Smooth muscle cell (in vitro differentiated cells): Measurements from ENCODE around the gene SHISAL1. TPM values are rescaled to one million over a fixed set of nuclear protein-coding genes. Genes with fewer than 3 reads are reported as not detected.

Experiments
- DNase-seq: peaks from one replicate; lab custom pipeline; 2025; ENCODE audit not compliant: unreplicated experiment; lab: John Stamatoyannopoulos, UW
- H2AFZ ChIP-seq: fragments of 200-600 bp; sonication (generic); 2 replicates; pipeline ENCODE4 v1.6.0; 2016; ENCODE audit warnings: antibody characterized with exemption, low read depth, mild to moderate bottlenecking
- H3F3A ChIP-seq: fragments of 200-600 bp; sonication (generic); 2 replicates; pipeline ENCODE4 v1.6.0; 2017; ENCODE audit warnings: antibody characterized with exemption, low read depth
- H3K27ac ChIP-seq: fragments of 200-600 bp; sonication (generic); 2 replicates; pipeline ENCODE4 v1.5.1; 2016; ENCODE audit warnings: low read depth, mild to moderate bottlenecking
- H3K27me3 ChIP-seq: fragments of 200-600 bp; sonication (generic); 2 replicates; pipeline ENCODE4 v1.6.1; 2016; ENCODE audit warnings: low read depth, mild to moderate bottlenecking
- H3K36me3 ChIP-seq: fragments of 200-600 bp; sonication (generic); 2 replicates; pipeline ENCODE4 v1.5.1; 2016; ENCODE audit warnings: low read depth
- H3K4me1 ChIP-seq: fragments of 200-600 bp; sonication (generic); 2 replicates; pipeline ENCODE4 v1.5.1; 2016; ENCODE audit warnings: low read depth
- H3K4me2 ChIP-seq: fragments of 200-600 bp; sonication (generic); 2 replicates; pipeline ENCODE4 v1.6.0; 2016; ENCODE audit warnings: mild to moderate bottlenecking
- H3K4me3 ChIP-seq: fragments of 200-600 bp; sonication (generic); 2 replicates; pipeline ENCODE4 v1.5.1; 2016; ENCODE audit warnings: mild to moderate bottlenecking
- H3K79me2 ChIP-seq: fragments of 200-600 bp; sonication (generic); 2 replicates; pipeline ENCODE4 v1.6.0; 2016; ENCODE audit warnings: low read depth, mild to moderate bottlenecking
- H3K9ac ChIP-seq: fragments of 200-600 bp; sonication (generic); 2 replicates; pipeline ENCODE4 v1.6.0; 2016; ENCODE audit warnings: low read depth
- H3K9me3 ChIP-seq: fragments of 200-600 bp; sonication (generic); replicated peaks from 2 replicates; pipeline ENCODE4 v1.5.1; 2016; ENCODE audit warnings: low read depth
- H4K20me1 ChIP-seq: fragments of 200-600 bp; sonication (generic); 2 replicates; pipeline ENCODE4 v1.6.0; 2016; ENCODE audit warnings: low read depth
- CTCF ChIP-seq: fragments of 200-600 bp; sonication (generic); IDR thresholded peaks from 2 replicates; pipeline ENCODE4 v1.5.1; 2017; ENCODE audit warnings: borderline replicate concordance, mild to moderate bottlenecking, antibody characterized with exemption; ENCODE audit not compliant: insufficient read depth, poor library complexity, severe bottlenecking
- WGBS: methylation state at CpG from one replicate; pipeline ENCODE4 v1.1.7; 2016; ENCODE audit warnings: low lambda C conversion rate; 5-methylcytosine and 5-hydroxymethylcytosine counted together
- polyA plus RNA-seq: library from polyadenylated mRNA; unstranded; fragments of >200 nt; fragmentation: Nextera tagmentation; extraction: Ambion mirVana; gene quantifications from 2 replicates; pipeline ENCODE4 v1.2.1, GENCODE V29; 2016
- total RNA-seq: library from RNA; depleted of rRNA; stranded (reverse); fragments of >200 nt; gene quantifications from 2 replicates; pipeline ENCODE4 v1.2.3, GENCODE V29; 2014

SHISAL1 gene
- total and polyA plus RNA-seq, 2 experiments from 2014 or later: 0.78 to 1.9 TPM

- Histone ChIP-seq H2AFZ (no peak overlapping the region), H4K20me1 (no peaks in the 10 kb centered on the region), H3K27ac (peak overlapping the region; percentile 24), H3K36me3 (no peaks in the 10 kb centered on the region), H3K4me2 (no peak overlapping the region), H3K9ac (no peak overlapping the region), H3F3A (no peaks in the 10 kb centered on the region), H3K9me3 (no peaks in the 10 kb centered on the region), H3K79me2 (no peaks in the 10 kb centered on the region), H3K27me3 (no peaks in the 10 kb centered on the region), H3K4me3 (no peak overlapping the region), H3K4me1 (peaks cover 9% of the 10 kb centered on the region)
- WGBS: 93% methylated on average over 6 of the region's 6 CpGs
- DNase-seq: no peak
- no peak for TF ChIP-seq CTCF
Measured at GRCh38 chr22:44351037-44351436, 38.3 kb upstream of the SHISAL1 start.

- H3K27ac ChIP-seq: no peak overlapping the region
- H2AFZ ChIP-seq: no peak overlapping the region
- H3K4me1 ChIP-seq: peaks cover 9% of the 10 kb centered on the region
- no peak overlapping the region for H3K9ac ChIP-seq
- H3K36me3 ChIP-seq: no peaks in the 10 kb centered on the region
- H3K27me3 ChIP-seq: no peaks in the 10 kb centered on the region
- no peaks in the 10 kb centered on the region for H3F3A ChIP-seq
- H4K20me1 ChIP-seq: no peaks in the 10 kb centered on the region
- WGBS: 86% methylated on average over 5 of the region's 5 CpGs
- no peak overlapping the region for H3K4me2 ChIP-seq
- TF ChIP-seq CTCF: no peak
- no peaks in the 10 kb centered on the region for H3K79me2 ChIP-seq
- no peak overlapping the region for H3K4me3 ChIP-seq
- no peaks in the 10 kb centered on the region for H3K9me3 ChIP-seq
- no peak for DNase-seq
Measured at GRCh38 chr22:44349594-44349993, 36.8 kb upstream of the SHISAL1 start.

- Histone ChIP-seq H3K27ac (no peak overlapping the region), H3K4me1 (peaks cover 9% of the 10 kb centered on the region), H3K4me2 (no peak overlapping the region), H3K4me3 (no peak overlapping the region), H3K79me2 (no peaks in the 10 kb centered on the region), H2AFZ (no peak overlapping the region), H4K20me1 (no peaks in the 10 kb centered on the region), H3K9ac (no peak overlapping the region), H3K27me3 (no peaks in the 10 kb centered on the region), H3F3A (no peaks in the 10 kb centered on the region), H3K9me3 (no peaks in the 10 kb centered on the region), H3K36me3 (no peaks in the 10 kb centered on the region)
- WGBS: 81% methylated on average over 19 of the region's 19 CpGs
- DNase-seq: no peak
- no peak for TF ChIP-seq CTCF
Measured at GRCh38 chr22:44348971-44349560, 36.3 kb upstream of the SHISAL1 start.

- H3K27me3 ChIP-seq: no peaks in the 10 kb centered on the region
- no peaks in the 10 kb centered on the region for H4K20me1 ChIP-seq
- no peaks in the 10 kb centered on the region for H3K79me2 ChIP-seq
- 88% methylated on average over 6 of the region's 6 CpGs for WGBS
- no peak overlapping the region for H2AFZ ChIP-seq
- H3K4me3 ChIP-seq: no peak overlapping the region
- no peaks in the 10 kb centered on the region for H3F3A ChIP-seq
- DNase-seq: no peak
- no peaks in the 10 kb centered on the region for H3K9me3 ChIP-seq
- no peak for TF ChIP-seq CTCF
- H3K9ac ChIP-seq: no peak overlapping the region
- H3K36me3 ChIP-seq: no peaks in the 10 kb centered on the region
- H3K4me1 ChIP-seq: peaks cover 7% of the 10 kb centered on the region
- peak overlapping the region; percentile 46 for H3K4me2 ChIP-seq
- no peak overlapping the region for H3K27ac ChIP-seq
Measured at GRCh38 chr22:44347549-44347948, 34.8 kb upstream of the SHISAL1 start.
